K562 (cell line): ENCODE results near the gene ZNF280D. TPM values are rescaled to one million over a fixed set of nuclear protein-coding genes. Genes with fewer than 3 reads are reported as not detected.

Experiments
- CXXC5 ChIP-seq: fragments of 250-450 bp; sonication (Bioruptor Pico); IDR thresholded peaks from 2 replicates; pipeline ENCODE4 v1.8.0; 2022; ENCODE audit warnings: inconsistent platforms, mild to moderate bottlenecking, moderate library complexity
- KDM5B ChIP-seq: fragments of 200-600 bp; sonication (generic); IDR thresholded peaks from 2 replicates; pipeline ENCODE4 v1.6.1; 2012; ENCODE audit warnings: low read depth, mild to moderate bottlenecking, moderate library complexity, low read length, control low read depth, inconsistent platforms; ENCODE audit not compliant: insufficient replicate concordance
- NFIX ChIP-seq: fragments of 250-450 bp; sonication (Bioruptor Pico); IDR thresholded peaks from 2 replicates; pipeline ENCODE4 v1.4.0; 2020; ENCODE audit warnings: low read depth, mild to moderate bottlenecking, moderate library complexity
- RBM34 ChIP-seq: fragments of 200-400 bp; formaldehyde crosslinking; IDR thresholded peaks from 2 replicates; pipeline ENCODE4 v1.6.1; 2018; ENCODE audit warnings: low read length, borderline replicate concordance; ENCODE audit not compliant: insufficient read depth
- RUNX1 ChIP-seq: sonication (generic); IDR thresholded peaks from 2 replicates; pipeline ENCODE4 v1.6.1; 2016; ENCODE audit warnings: antibody characterized with exemption, low read depth
- SP2 ChIP-seq: IDR thresholded peaks from 2 replicates; pipeline ENCODE4 v1.6.1; 2011; ENCODE audit warnings: mild to moderate bottlenecking, low read depth, low read length, moderate library complexity; ENCODE audit not compliant: poor library complexity, severe bottlenecking; ENCODE audit errors: extremely low read depth
- ZNF133 ChIP-seq: fragments of 250-450 bp; sonication (Bioruptor Pico); IDR thresholded peaks from 2 replicates; pipeline ENCODE4 v1.4.0; 2020; ENCODE audit warnings: mild to moderate bottlenecking
- ZNF134 ChIP-seq: fragments of 250-450 bp; sonication (Bioruptor Pico); conservative IDR thresholded peaks from 2 replicates; pipeline ENCODE4 v1.4.0; 2020
- ZNF217 ChIP-seq: sonication (generic); formaldehyde crosslinking; IDR thresholded peaks from 2 replicates; pipeline ENCODE4 v1.8.0; 2022; ENCODE audit warnings: mild to moderate bottlenecking, missing genetic modification reagents
- polyA plus RNA-seq, 8 experiments: library from polyadenylated mRNA; depleted of rRNA in 4 of 8; stranded (reverse) in 5 of 8; unstranded in 3 of 8; fragments of >200 nt; fragmentation: Nextera tagmentation in 2 of 8; fragmentation: Illumina TruSeq in 1 of 8; extraction: Ambion mirVana in 2 of 8; extraction: Trizol in 1 of 8; gene quantifications; 2 replicates each; pipeline versions ENCODE4 v1.2.1 to v1.2.3, GENCODE V29; 2011 to 2014; ENCODE audit warnings: inconsistent platforms in 1 of 8, missing spikeins in 1 of 8
- total RNA-seq, 7 experiments: library from RNA; depleted of rRNA in 6 of 7; stranded (reverse); fragments of >200 nt in 6 of 7; fragmentation: Illumina TruSeq in 2 of 7; extraction: Trizol in 2 of 7; gene quantifications; 2 replicates each; pipeline versions ENCODE4 v1.2.1 to v1.2.3, GENCODE V29; 2011 to 2021; ENCODE audit warnings: low replicate concordance in 1 of 7
- TF ChIP-seq, protein P1 (sequence below): fragments of 150-350 bp; conservative IDR thresholded peaks from 2 replicates; pipeline ENCODE4 v1.6.1; 2014; ENCODE audit warnings: low read length
- TF ChIP-seq, protein P2 (sequence below), 2 experiments: fragments of 200-800 bp in 1 of 2; sonication (Bioruptor generic) in 1 of 2; sonication (generic) in 1 of 2; formaldehyde crosslinking in 1 of 2; IDR thresholded peaks in 1 of 2; conservative IDR thresholded peaks in 1 of 2; 2 replicates each; pipeline versions ENCODE4 v1.5.0 to v1.6.1; 2016 to 2020; ENCODE audit warnings: missing compliant biosample characterization in 1 of 2, missing genetic modification characterization in 1 of 2, missing genetic modification reagents in 1 of 2
- TF ChIP-seq, protein P3 (sequence below), 2 experiments: fragments of 450-650 bp in 1 of 2; sonication (generic) in 1 of 2; formaldehyde crosslinking; conservative IDR thresholded peaks; 2 replicates each; pipeline versions ENCODE4 v1.4.0 to v1.8.1; 2020 to 2022; ENCODE audit warnings: mild to moderate bottlenecking in 1 of 2, missing genetic modification reagents in 1 of 2

ZNF280D gene
- total and polyA plus RNA-seq, 9 of the 15 experiments (the other 6 are each of a cell fraction or from before 2014, with no cell fraction given), result 8.3 to 21.8 (median 18.4) TPM

DNA sequence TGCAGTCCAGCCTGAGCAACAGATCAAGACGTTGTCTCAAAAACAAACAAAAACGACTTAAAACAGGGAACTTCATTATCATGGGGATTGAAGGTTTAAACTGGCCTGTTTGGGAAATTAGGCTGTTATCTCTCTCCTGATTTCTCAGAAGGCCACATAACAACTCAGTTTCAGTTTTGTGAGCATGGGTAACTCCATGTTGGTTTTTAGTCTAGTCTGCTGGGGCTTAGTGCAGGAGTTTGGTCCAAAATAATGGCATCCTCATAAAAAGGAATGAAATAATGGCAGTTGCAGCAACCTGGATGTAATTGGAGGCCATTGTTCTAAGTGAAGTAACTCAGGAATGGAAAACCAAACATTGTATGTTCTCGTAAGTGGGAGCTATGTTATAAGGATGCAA lies 2.3 kb upstream of the ZNF280D start (continued):
- TF ChIP-seq, protein P1, sequence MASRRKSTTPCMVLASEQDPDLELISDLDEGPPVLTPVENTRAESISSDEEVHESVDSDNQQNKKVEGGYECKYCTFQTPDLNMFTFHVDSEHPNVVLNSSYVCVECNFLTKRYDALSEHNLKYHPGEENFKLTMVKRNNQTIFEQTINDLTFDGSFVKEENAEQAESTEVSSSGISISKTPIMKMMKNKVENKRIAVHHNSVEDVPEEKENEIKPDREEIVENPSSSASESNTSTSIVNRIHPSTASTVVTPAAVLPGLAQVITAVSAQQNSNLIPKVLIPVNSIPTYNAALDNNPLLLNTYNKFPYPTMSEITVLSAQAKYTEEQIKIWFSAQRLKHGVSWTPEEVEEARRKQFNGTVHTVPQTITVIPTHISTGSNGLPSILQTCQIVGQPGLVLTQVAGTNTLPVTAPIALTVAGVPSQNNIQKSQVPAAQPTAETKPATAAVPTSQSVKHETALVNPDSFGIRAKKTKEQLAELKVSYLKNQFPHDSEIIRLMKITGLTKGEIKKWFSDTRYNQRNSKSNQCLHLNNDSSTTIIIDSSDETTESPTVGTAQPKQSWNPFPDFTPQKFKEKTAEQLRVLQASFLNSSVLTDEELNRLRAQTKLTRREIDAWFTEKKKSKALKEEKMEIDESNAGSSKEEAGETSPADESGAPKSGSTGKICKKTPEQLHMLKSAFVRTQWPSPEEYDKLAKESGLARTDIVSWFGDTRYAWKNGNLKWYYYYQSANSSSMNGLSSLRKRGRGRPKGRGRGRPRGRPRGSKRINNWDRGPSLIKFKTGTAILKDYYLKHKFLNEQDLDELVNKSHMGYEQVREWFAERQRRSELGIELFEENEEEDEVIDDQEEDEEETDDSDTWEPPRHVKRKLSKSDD, result no peak
- TF ChIP-seq ZNF133 (CRISPR knock-in tag), result no peak
- TF ChIP-seq, protein P2, sequence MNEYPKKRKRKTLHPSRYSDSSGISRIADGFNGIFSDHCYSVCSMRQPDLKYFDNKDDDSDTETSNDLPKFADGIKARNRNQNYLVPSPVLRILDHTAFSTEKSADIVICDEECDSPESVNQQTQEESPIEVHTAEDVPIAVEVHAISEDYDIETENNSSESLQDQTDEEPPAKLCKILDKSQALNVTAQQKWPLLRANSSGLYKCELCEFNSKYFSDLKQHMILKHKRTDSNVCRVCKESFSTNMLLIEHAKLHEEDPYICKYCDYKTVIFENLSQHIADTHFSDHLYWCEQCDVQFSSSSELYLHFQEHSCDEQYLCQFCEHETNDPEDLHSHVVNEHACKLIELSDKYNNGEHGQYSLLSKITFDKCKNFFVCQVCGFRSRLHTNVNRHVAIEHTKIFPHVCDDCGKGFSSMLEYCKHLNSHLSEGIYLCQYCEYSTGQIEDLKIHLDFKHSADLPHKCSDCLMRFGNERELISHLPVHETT (CRISPR knock-in tag; conservative IDR thresholded peaks at IDR 0.05 in 1 of 2, IDR thresholded peaks at IDR 0.05 in 1 of 2), result peak in 1 of 2 experiments; percentile 94; a peak in 2 of 4 replicates
- TF ChIP-seq ZNF217 (CRISPR knock-in tag), result no peak
- no peak for TF ChIP-seq KDM5B
- TF ChIP-seq, protein P3, sequence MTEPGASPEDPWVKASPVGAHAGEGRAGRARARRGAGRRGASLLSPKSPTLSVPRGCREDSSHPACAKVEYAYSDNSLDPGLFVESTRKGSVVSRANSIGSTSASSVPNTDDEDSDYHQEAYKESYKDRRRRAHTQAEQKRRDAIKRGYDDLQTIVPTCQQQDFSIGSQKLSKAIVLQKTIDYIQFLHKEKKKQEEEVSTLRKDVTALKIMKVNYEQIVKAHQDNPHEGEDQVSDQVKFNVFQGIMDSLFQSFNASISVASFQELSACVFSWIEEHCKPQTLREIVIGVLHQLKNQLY (CRISPR knock-in tag; conservative IDR thresholded peaks at IDR 0.05), result no peak
- TF ChIP-seq ZNF134 (CRISPR knock-in tag), result peak; percentile 81
- TF ChIP-seq SP2, result no peak
- TF ChIP-seq RUNX1, result no peak
- TF ChIP-seq CXXC5 (CRISPR knock-in tag), result peak; percentile 89
- TF ChIP-seq RBM34, result no peak
- TF ChIP-seq NFIX (CRISPR knock-in tag), result peak; percentile 48; the same call in 1 of the 2 replicates
